ENCODE data around the gene AJM1.

Gene AJM1

GRCh38 chr9:136845465-136846260 is 3.4 kb downstream of the AJM1 start:
- no peak for DNase-seq (ENCODE audit: low read depth)

DNA sequence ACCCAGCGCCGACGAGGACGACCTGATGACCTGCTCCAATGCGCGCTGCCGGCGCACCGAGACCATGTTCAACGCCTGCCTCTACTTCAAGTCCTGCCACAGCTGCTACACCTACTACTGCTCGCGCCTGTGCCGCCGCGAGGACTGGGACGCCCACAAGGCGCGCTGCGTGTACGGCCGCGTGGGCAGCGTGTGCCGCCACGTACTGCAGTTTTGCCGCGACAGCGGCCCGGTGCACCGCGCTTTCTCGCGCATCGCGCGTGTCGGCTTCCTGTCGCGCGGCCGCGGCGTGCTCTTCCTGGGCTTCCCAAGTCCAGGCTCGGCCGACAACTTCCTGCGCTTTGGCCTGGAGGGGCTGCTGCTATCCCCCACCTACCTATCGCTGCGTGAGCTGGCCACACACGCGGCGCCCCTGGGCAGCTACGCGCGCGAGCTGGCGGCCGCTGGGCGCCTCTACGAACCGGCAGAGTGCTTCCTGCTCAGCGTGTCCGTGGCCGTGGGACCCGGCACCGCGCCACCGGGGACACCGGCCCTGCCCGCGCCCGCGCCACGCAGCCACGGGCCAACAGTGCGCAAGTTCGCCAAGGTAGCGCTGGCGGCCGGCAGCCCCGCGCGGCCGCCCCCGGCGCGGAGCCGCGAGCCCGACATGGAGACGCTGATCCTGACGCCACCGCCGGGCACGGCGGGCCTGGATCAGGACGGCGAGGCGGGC is 4.3 kb downstream of the AJM1 start:
- no peak for DNase-seq (ENCODE audit: low read depth)

DNA sequence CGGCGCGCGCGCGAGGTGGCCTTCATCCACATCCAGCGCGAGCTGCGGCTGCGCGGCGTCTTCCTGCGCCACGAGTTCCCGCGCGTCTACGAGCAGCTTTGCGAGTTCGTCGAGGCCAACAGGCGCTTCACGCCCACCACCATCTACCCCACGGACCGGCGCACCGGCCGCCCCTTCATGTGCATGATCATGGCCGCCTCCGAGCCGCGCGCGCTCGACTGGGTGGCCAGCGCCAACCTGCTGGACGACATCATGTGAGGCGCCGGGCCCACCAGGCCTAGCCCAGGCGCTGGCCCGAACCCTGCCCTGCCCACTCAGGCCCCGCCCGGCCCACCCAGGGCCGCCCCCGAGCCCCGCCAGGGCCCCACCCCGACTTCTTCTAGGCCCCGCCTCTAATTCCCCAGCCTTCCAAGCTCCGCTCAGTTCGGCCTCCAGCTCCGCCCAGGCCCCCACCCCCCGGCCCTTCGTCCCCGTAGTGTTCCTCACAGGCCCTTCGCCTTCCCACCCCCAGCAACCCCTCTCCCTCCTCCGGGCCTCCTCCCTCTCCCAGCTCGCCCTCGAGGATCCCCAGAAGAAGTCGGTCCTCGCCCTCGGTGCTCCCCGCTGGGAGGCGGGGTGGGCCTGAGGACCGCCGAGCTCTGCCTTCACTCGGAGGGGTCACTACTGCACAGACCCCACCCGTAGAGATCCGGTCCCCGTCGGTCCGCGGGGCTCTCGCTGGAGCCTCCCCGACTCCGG is 5.0 kb downstream of the AJM1 start:
- peak; percentile 74 for DNase-seq (ENCODE audit: low read depth)

DNA sequence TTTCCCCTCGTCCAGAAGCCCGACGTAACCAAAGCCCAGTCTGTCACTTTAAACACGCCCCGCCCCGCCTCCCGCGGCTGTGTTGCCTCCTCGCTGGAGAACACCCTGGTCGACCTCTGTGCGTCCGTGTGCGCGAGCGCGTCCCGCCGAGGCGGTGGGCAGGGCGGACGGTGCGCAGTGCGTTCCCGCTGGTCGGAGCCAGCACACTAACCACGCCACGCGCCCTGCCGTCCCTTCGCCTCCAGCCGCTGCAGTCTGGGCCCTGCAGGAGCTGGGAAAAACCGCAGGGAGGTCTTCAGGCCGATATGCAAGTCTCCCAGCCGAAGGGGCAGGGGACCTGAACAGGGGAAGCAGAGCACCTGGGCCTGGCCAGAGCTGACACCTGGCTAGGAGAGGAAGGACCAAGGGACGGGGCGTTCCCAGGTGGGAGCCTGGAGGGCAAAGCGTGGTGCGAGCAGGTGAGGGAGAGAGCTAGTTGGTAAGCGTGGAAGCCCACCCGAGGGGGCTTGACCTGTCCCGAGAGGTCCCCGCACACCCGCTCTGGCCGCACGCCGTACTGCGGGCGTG is 5.6 kb downstream of the AJM1 start:
- DNase-seq (ENCODE audit: low read depth), result peak; percentile 72

DNA sequence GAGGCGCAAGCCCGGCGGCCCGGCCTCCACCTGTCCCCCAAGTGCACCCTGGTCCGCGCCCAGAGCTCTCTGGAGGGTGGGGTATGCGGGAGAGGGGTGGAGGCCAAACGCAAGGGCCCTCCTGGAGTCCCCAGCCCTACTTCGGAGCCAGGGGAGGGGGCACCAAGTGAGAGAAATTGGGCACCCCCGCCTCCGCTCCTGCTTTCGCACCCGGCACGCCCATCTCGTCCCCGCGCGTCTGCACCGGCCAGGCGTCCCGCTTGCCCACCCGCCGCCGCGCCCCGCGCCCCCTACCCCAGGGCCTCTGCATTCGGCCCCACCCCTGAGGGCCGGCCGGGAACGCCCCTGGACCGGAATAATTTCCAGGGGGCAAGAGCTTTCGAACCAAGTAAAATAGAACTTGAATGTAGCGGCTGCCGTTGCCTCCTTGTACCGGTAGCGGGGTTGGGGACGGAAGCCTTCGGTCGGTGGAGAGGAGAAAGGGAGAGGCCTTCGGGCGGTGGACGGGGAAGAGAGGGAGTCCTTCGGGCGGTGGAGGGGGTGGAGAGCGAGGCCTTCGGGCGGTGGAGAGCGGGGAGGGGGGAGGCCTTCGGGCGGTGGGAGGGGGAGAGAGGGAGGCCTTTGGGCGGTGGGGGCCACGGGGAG is 6.2 kb downstream of the AJM1 start:
- DNase-seq (ENCODE audit: low read depth), result peak; percentile 41

- DNase-seq (ENCODE audit: low read depth), result peak; percentile 94
Observed at GRCh38 chr9:136849038-136849959, 7.0 kb downstream of the AJM1 start, which contains the start of gene PHPT1. PHPT1 (plus strand) TSS chr9:136849409; CDS start chr9:136849431, 22 bp downstream.

GRCh38 chr9:136849960-136850865 is 7.9 kb downstream of the AJM1 start:
- no peak for DNase-seq (ENCODE audit: low read depth)

DNA sequence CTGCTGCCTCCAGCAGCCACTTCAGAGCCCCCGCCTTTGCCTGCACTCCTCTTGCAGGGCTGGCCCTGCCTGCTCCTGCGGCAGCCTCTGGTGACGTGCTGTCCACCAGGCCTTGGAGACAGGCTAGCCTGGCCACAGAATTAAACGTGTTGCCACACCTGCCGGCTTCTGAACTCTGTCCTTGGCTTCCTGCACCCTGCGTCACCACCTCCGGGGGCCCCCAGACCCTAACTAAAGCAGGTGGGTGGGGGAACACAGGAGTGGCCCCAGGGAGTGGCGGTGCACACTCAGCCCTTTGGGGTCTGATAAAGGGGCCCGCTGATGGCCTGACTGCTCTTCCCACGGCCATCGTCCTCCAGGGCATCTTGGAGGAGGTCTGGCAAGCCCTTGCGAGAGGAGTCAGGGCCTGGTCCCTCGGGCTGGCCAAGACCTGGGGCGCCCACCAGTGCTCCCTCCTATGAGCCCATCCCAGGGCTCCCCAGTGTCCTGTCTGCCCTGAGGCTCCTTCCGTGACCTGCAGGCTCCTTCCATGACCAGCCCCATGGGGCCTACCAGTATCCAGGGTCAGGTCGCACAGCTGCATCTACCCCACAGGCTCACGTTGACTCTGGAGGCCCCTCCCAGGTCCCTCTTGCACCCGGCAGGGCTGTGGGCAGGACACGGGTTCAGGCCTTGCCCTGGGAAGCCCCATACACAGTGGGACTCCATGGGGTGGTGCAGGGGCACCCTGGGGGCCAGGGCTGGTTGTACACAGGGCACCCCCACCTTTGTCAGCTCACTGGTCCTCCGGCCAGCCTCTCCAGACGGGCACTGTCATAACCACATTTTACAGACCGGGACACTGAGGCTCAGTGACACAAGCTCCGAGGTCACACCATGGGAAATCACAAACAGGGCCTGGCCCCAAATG is 8.8 kb downstream of the AJM1 start:
- DNase-seq (ENCODE audit: low read depth), result no peak

- no peak for DNase-seq (ENCODE audit: low read depth)
Observed at GRCh38 chr9:136851941-136852663, 9.8 kb downstream of the AJM1 start, which contains the start of gene MAMDC4. MAMDC4 (plus strand) TSS chr9:136852346; CDS start chr9:136852417, 71 bp downstream.

GRCh38 chr9:136852664-136853595 is 10.7 kb downstream of the AJM1 start:
- DNase-seq (ENCODE audit: low read depth), result no peak

DNA sequence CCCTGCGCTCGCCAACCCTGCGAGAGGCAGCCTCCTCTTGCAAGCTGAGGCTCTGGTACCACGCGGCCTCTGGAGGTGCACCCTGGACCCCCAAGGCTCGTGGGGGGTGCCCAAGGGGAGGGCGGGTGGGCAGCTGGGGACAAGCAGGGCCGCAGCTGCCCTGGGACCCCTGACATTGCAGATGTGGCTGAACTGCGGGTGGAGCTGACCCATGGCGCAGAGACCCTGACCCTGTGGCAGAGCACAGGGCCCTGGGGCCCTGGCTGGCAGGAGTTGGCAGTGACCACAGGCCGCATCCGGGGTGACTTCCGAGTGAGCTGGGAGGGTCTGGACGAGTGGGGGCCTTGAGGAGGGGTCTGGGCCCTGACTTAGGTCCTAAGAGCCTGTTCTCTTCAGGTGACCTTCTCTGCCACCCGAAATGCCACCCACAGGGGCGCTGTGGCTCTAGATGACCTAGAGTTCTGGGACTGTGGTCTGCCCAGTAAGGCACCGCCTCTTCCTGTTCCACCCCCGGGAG is 11.4 kb downstream of the AJM1 start:
- DNase-seq (ENCODE audit: low read depth), result no peak

GRCh38 chr9:136854113-136854841 is 12.0 kb downstream of the AJM1 start:
- DNase-seq (ENCODE audit: low read depth), result no peak

- DNase-seq (ENCODE audit: low read depth), result no peak
Observed at GRCh38 chr9:136854842-136855460, 12.7 kb downstream of the AJM1 start.

GRCh38 chr9:136855461-136856078 is 13.3 kb downstream of the AJM1 start:
- DNase-seq (ENCODE audit: low read depth), result no peak

GRCh38 chr9:136856079-136856476 is 13.8 kb downstream of the AJM1 start:
- no peak for DNase-seq (ENCODE audit: low read depth)
